HG03139 (cell line): ENCODE results near the gene DAPK2.

Experiments
- ATAC-seq: cut with Tn5 transposase; IDR thresholded peaks from one replicate; pipeline ENCODE4 v1.9.1; 2021; ENCODE audit not compliant: unreplicated experiment

The DAPK2 gene

GRCh38 chr15:63998489-63998888, 47.8 kb downstream of the DAPK2 start:
- ATAC-seq, result no peak

GRCh38 chr15:63997715-63998442, 48.4 kb downstream of the DAPK2 start:
- no peak for ATAC-seq

- ATAC-seq, result no peak
Observed at GRCh38 chr15:63996794-63997357, 49.4 kb downstream of the DAPK2 start.

GRCh38 chr15:63995789-63996188, 50.5 kb downstream of the DAPK2 start:
- no peak for ATAC-seq

GRCh38 chr15:63994073-63994600, 52.1 kb downstream of the DAPK2 start:
- ATAC-seq, result no peak

GRCh38 chr15:63992300-63992699, 54.0 kb downstream of the DAPK2 start:
- no peak for ATAC-seq

- no peak for ATAC-seq
Observed at GRCh38 chr15:63991706-63992105, 54.6 kb downstream of the DAPK2 start.

- ATAC-seq, result no peak
Observed at GRCh38 chr15:63990454-63990853, 55.8 kb downstream of the DAPK2 start.

GRCh38 chr15:63987796-63988378, 58.4 kb downstream of the DAPK2 start:
- ATAC-seq, result no peak

- peak; percentile 56 for ATAC-seq
Observed at GRCh38 chr15:63986751-63987341, 59.4 kb downstream of the DAPK2 start.

GRCh38 chr15:63986185-63986680, 60.1 kb downstream of the DAPK2 start:
- ATAC-seq, result no peak

- ATAC-seq, result no peak
Observed at GRCh38 chr15:63985221-63986184, 60.8 kb downstream of the DAPK2 start.

- no peak for ATAC-seq
Observed at GRCh38 chr15:63984331-63984730, 62.0 kb downstream of the DAPK2 start.

GRCh38 chr15:63983061-63983711, 63.1 kb downstream of the DAPK2 start:
- no peak for ATAC-seq

- no peak for ATAC-seq
Observed at GRCh38 chr15:63982381-63982854, 63.9 kb downstream of the DAPK2 start.

GRCh38 chr15:63981596-63982320, 64.5 kb downstream of the DAPK2 start:
- no peak for ATAC-seq

GRCh38 chr15:63979262-63979793, 67.0 kb downstream of the DAPK2 start:
- ATAC-seq, result no peak

GRCh38 chr15:63978511-63979261, 67.6 kb downstream of the DAPK2 start:
- no peak for ATAC-seq
